GM21825 (cell line): ENCODE results near the gene ASIC1.
"Not testable (repeated sequence)": the region's sequence is repeated elsewhere in the genome, so short reads cannot be mapped to it uniquely, and the experiment has no call there.

ENCODE experiments used
- ATAC-seq: cut with Tn5 transposase; IDR thresholded peaks from one replicate; pipeline ENCODE4 v1.9.1; 2021; ENCODE audit warnings: mild to moderate bottlenecking, moderate library complexity; ENCODE audit not compliant: unreplicated experiment

ASIC1 gene

DNA sequence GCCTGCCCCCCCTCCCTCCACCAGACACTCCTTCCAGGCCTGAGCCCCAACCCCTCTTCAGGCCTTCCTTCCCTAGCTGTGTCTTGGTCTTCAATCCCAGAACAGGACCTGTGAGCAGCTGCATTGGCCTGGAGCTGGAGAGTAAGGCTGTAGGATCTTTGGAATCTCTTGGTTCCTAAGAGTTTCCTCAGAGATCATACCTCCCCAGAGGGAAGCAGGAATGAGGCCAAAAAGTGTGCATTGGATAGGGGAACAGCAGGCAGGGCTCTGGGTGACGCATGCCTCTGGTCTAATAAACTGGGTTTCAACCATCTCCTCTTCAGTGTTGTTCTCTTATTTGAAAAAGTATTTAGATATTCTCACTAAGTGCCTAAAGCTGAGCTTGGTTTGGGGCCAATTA, 25.9 kb downstream of the ASIC1 start:
- no peak for ATAC-seq

DNA sequence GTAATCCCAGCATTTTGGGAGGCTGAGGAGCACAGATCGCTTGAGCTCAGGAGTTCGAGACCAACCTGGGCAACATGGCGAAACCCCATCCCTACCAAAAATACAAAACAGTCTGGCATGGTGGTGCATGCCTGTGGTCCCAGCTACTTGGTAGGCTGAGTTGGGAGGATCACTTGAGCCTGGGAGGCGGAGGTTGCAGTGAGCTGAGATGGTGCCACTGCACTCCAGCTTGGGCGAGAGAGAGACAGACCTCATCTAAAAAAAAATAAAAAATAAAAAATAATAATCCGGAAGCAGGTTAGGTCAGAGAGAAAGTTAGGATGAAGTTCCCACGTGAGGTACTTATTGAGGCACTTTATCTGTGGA, 27.0 kb downstream of the ASIC1 start:
- ATAC-seq = not testable (repeated sequence)

DNA sequence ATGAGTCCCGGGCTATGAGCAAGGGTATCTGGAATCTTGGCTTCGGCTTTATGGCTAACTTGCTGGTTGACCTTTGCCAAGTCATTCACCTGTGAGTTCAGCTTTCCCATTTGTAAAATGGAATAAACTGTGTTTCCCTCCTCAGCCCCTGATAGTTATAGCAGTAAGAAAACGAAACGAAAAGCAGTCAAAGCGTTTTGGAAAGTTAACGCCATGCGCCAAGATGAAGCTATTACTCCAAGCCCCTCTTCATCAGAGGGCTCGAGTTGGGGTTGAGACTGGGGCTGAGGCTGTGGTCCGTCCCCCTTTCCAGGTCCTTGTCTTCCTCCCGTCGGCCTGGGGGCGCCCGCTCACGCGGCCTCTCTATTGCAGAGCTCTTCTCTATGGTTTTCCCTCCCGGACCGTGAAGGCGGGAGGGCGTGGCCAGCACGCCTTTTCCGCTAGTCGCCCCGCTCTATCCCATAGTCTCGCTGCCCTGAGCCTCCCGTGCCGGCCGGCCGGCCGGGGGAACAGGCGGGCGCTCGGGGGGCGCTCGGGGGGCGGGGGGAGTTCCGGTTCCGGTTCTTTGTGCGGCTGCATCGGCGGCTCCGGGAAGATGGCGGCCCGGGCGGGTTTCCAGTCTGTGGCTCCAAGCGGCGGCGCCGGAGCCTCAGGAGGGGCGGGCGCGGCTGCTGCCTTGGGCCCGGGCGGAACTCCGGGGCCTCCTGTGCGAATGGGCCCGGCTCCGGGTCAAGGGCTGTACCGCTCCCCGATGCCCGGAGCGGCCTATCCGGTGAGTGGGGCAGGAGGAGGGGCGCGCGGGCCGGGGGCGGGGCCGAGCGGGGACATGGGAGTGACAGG, 27.6 kb downstream of the ASIC1 start, which contains the start of gene SMARCD1:
SMARCD1 (plus strand) TSS at position 568 of the 840 bp plus-strand sequence; CDS start at position 596, 28 bp downstream.
- ATAC-seq = peak; percentile 82

DNA sequence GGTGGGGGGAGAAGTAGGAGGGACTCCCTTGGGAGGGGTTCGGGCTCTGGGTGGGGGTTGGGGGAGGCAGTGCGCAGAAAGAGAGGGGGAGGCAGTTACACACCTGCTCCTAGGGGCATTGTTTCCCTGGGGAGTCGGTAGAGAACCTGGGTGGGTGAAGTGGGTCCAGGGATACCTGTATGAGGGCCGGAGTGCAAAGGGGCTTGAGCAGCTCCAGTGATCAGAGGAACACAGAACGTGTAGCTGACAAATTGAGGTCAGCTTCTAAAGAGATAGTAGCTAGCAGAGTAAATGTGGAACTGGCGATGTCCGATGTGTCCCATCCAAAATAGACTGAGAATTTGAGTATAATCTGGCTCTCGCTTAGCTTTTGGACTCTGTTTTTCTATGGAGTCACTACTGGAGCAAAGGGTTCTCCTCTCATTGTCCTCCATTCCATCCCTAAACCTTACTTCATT, 28.2 kb downstream of the ASIC1 start:
- ATAC-seq = no peak

DNA sequence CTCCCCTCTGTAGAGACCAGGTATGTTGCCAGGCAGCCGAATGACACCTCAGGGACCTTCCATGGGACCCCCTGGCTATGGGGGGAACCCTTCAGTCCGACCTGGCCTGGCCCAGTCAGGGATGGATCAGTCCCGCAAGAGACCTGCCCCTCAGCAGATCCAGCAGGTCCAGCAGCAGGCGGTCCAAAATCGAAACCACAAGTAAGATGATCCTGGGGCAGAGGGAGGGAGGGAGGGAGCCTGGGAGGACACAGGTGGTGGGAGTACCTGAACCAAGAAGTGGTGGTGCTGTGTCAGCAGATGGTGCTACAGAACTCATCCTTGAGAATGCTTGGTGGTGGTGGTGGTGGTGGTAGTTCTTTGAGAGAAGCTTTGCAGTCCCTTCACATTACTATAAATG, 28.8 kb downstream of the ASIC1 start:
- no peak for ATAC-seq

DNA sequence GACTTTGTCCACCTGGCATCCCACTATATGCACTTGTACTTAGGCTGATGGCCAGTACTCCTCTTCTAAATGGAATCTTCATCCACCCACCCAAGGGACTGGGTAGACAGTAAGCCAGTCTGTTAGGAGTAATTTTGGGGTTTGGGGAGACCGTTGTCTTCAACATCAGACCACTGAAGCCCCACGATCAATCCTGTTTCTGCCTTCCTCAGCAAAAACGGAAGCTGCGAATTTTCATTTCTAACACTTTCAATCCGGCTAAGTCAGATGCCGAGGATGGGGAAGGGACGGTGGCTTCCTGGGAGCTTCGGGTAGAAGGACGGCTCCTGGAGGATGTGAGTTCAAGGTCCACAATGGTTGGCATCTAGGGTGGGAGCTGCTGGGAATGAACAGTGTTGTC, 29.8 kb downstream of the ASIC1 start:
- no peak for ATAC-seq

DNA sequence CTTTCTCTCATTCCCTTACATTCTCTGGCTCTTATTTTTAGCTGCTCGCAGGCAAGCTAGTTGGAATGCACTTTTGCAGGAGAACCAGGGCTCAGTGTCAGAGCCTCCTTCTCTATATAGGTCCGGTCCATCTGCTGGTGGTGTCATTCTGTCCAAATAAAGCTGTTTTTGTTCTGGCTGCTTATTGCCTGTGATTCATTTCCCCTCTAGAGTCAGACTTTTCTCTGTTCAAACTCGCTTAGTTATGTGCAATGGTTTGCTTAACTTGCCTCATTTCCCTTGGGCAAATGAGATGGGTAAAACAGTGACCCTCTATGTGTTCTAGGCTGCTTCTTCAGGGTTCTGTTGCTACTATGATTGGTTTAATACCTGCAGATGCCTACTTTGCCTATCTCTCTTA, 30.6 kb downstream of the ASIC1 start:
- ATAC-seq = no peak

DNA sequence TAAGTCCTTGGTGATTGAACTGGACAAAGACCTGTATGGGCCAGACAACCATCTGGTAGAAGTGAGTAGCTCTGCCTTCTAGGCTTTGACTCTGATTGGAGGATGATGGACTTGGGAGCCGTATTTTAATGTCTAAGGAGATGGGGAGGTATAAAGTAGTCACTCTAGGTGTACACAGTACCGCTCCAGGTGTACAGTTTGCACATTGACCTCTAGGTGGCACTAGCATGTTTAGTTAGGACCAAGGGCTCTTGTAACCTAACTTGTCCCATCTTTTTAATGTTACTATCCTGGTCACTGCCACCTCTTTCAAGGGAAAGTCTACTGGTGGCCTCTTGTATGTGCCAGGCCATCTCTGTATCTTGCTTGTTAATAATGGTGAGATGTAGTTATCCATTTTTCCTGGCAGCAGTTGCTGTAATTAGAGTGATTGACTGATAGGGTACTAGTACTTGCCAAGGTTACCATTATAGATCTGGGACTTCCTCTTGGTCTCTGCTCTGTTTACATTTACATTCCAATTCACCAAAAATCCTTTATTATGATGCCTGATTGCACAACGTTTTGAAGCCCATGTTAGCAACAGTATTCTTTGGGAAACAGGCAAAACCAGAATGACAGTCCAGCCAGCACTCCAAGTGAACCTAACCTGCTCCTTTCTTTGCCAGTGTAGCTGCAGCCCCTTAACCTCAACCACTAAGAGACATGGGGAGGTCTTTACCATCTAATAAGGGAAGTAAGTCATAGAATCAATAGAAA, 31.4 kb downstream of the ASIC1 start:
- ATAC-seq = no peak

DNA sequence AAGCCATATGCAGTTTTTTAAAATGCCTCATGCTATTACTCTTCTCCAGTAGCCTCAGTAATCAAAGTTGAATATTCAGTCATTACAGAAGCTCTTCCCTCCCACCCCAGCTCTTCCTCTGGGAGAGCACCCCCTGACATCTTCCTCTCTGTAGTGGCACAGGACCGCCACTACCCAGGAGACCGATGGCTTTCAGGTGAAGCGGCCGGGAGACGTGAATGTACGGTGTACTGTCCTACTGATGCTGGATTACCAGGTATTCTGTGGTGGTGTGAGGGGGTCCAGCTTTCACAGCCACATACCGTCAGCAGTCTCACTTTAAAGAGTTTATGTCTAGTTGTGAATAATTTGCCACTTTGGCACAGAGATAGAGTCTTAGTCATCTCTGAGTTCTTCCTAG, 32.3 kb downstream of the ASIC1 start:
- ATAC-seq = no peak

DNA sequence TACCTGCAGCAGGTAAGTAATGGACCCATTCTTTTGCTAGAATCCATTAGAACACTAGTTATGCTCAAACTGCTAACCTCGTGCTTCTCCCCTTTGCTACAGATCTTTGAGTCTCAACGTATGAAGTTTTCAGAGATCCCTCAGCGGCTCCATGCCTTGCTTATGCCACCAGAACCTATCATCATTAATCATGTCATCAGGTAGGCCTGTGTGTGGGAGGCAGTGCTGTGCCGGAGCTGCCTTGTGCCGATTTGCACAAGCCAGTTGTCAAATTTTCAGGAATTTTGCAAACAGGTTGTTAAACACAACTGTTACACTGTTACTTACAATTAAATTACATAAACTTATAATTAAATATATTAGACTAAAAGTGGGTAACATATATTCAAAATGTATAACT, 33.0 kb downstream of the ASIC1 start:
- no peak for ATAC-seq

DNA sequence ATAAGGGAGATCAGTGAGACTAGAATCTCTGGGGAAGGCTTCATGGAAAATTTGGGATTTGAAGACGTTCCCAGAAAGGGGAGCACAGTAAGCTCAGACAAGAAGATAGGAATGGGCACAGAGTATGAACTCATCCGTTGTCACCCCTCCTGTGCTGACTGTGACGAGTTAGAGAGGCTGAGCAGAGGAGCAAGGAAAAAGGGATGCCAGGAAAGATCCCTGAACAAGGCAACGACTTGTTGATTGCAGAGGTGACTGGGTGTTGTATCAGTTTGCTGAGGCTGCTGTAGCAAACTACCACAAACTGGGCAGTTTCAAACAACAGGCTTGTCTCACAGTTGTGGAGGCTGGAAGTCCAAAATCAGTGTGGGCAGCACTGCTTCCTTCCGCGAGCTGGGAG, 40.6 kb downstream of the ASIC1 start:
- ATAC-seq = no peak

DNA sequence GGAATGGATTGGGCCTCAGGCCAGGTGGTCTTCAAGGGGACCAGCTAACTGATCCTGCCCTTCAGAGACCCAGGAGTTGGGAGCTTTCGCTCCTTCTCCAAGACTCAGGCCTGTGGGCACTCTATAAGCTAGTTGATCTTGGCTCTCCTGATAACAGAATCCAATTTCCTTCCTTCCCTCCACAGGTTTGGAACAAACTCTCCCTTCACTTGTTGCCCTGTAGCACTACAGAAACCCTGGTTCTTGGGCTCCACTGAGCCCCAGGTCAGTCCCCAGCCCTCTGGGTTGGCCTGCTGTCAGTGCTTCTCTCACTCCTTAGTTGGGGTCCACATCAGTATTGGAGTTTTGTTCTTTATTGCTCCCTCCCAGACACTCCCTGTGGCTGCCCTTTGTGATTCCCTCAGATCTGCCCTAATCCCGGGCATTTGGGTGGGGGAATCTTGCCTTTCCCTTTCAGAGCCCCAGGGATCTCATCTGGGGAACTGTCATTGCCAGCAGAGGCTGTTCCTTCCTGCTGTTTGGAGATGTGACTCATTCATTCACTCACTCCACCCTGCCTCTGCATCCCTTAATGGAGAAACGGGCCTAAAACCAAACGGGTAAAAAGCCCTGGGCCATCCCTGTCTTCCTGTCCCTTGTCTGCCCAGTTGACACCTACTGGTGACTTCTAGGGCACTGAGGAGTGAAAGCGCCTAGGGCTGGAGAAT, 42.1 kb downstream of the ASIC1 start:
- no peak for ATAC-seq

DNA sequence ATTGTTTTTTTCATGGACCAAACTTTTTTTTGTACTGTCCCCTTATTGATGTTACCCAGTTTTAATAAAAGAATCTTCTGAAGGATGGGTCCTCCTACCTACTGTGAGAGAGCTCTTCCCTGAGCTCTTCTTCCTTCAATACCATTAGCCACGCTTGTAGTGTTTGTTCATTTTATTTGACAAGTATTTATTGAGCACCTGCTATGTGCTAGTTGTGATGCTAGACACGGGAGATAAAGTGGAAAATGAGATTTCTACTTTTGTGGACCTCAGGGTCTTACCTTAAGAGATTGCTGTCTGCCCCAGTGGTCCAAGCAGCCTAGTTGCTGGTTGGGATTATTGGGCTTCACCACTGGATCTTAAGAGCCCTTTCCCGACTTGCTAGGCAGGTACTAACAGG, 43.2 kb downstream of the ASIC1 start:
- no peak for ATAC-seq

DNA sequence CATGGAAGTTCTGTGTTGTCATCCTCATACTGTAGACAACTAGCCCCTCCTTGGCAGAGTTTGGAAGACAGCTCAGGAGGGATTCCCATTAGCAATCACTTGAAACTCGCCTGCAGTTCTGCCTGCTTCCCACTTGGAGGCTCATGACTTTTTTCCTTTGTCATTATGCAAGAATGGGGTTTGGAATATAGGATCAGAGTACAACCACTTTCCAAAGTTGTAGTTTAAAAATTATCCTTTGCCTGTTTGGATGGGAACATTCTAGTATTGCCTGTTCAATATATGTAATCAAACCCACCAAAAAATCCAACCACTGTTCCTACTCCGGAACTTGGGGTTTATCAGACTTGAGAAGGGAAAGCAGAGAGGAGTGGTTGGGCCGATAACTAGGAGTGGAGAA, 44.3 kb downstream of the ASIC1 start:
- no peak for ATAC-seq

DNA sequence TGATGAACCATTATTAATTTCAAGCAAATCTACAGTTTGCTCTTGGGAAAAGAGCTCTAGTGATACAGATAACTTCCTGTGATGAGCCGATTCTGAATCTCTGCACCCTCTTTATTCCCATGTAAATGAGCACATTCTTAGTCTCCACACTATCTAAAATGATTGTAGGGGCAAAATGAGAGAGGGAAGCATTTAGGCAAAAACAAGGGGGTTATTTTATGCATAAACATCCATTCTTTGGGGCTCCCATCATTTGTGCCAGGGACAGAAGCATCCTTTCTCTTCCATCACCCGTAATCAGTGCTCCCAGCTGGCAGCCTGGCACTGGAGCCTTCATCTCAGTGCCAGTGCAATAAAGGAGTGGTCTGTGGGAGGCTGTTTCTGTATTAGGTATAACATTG, 44.7 kb downstream of the ASIC1 start:
- no peak for ATAC-seq

DNA sequence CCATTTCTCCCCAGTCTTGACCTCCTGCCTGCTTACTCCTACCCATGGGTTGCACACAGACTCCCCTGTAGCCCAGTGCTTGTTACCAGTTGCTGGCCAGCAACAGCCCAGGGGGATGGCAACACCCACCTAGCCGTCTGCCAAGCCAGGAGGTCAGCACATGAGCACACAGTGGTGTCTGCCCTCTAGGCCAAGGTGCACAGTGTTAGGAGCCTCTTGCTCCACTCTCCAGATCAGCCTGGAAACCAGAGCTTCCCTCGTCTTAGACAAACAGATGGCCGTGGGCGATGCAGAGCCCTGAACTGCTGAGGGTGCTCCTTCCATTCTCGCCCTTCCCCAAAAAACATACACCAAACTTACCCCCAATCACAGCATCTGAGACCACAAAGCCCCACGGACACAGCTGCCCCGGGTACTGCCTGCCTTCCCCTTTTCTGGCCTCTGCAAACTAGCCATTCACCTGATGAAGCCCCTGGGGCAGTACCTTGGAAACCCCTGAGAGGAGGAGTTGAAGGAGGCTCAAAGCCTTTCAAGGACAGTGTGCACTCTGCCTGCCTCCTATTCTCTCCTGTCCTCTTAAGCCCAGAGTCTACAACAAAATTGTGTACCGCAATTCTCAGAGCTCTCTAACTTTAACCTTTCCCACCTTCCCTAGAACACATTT, 45.4 kb downstream of the ASIC1 start:
- ATAC-seq = no peak

DNA sequence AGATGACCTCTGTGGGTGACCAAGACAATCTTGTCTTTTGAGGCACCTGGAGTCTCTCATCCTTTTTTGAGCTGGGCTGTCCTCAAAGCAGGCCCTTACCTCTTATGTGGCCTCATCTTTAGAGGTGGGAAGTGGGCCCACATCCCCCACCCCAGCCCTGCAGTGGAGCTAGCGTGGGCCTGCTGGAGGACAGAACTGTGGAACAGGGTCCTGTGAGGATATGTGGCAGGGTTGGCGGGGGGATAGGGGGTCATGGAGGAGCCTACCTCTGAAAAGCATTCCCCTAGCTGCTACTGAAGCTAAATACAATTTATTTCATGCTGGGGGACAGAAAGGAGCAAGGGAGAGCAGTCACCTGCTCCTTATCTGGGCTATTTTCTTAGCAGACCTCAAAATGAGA, 46.0 kb downstream of the ASIC1 start:
- ATAC-seq = no peak

DNA sequence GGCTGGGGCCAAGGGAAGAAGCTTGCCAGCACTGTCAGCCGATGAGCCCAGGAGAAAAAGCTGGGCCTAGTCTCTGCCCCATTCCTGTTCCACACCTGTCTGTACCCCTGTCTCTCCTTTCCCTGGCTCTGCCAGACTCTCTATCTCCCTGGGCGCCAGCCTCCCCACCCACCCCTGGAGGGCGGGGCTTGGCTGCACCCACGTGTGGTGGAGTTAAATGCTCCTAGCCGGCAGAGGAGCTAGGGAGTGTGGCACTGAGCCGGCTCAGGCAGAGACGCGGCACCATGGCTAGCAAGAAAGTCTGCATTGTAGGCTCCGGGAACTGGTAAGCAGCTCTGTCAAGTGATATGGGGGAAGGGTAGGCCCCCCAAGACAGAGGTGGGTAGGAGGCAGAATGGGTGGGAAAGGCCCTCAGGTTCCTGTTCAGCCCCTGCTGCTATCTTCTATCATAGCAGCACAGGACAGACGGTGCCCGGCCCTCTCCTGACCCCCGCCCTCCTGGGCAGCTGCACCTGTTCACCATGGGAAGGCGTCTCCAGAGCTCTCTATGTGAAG, 46.4 kb downstream of the ASIC1 start, which contains the start of gene GPD1:
GPD1 (plus strand) TSS at position 242 of the 555 bp plus-strand sequence; CDS start at position 285, 43 bp downstream.
- no peak for ATAC-seq

DNA sequence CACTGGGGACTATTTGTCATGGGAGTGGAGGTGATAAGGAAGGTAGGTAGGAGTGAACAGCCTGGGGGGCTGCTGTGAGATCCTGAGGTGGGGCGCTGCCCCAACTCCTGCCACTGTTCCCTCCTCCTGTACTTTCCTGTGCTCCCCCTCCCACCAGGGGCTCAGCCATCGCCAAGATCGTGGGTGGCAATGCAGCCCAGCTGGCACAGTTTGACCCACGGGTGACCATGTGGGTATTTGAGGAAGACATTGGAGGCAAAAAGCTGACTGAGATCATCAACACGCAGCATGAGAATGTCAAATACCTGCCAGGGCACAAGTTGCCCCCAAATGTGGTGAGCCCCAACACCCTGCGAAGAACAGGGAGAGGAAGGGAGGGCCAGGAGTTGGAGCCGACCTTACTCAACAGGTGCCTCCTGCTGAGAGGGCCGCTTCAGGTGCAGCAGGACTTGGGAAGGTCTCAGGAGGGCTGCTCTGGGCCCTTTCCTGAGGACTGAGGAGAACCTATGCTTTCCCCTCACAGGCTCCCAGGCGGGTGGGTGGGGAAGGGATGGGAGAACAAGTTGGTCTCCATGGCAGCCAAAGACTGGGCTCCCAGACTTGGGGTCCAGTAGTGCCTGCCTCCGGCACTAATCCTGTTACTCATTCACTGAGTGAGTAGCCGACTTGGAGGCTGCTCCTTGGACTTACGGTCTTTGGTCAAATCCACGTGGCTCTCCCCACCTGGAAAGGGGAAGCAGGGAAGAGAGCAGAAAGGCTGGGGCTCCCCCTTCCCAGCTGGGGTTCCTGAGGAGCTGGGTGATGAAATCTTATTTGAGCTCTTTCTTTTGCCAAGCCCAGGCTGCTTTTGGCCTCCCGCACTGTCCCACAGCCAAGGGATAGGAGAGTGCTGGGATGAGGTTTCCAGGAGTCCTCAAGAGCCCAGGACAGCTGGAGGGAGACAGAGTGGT, 47.3 kb downstream of the ASIC1 start:
- ATAC-seq = no peak
